NAMALWA (cell line): ENCODE measurements around the gene PRKCE.

Experiments
- DNase-seq: peaks from one replicate; pipeline ENCODE4 v3.0.0-alpha.2; 2015; ENCODE audit warnings: low spot score

The PRKCE gene

DNA sequence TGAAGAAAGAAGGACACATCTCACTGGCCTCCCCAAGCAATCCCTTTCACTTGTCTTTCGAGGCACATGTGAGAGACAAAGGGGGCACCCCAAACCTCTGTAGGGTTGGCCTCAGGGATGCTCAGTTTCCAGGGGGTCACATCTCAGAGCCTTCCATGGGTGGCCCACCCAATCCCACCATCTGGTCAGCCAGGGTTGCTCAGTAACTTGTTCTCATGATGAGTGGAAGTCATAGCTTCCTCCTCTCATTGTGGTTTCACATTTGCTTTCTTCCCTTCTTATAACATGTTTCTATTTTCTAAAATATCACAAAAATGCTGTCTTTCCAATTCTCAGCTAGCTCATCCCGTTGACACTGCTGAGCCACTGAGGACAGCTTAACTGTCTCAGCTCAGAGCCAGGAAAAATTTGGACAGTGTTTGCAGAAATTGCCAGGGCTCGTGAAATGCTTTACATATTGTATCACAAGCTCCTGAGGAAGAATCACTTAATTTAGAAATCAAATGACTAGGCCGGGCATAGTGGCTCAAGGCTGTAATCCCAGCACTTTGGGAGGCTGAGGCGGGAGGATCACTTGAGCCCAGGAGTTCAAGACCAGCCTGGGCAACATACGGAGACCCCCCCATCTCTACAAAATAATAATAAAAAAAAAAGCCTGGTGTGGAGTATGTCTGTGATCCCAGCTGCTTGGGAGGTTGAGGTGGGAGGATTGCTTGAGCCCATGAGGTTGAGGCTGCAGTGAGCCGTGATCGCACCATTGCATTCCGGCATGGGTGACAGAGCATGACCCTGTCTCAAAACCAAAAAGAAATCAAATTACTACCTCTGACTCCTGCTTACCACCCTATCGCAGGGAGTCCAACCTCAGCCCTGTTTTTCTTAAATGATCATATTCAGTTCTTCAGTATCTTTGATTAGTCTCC, 129.3 kb downstream of the PRKCE start:
- no peak for DNase-seq

DNA sequence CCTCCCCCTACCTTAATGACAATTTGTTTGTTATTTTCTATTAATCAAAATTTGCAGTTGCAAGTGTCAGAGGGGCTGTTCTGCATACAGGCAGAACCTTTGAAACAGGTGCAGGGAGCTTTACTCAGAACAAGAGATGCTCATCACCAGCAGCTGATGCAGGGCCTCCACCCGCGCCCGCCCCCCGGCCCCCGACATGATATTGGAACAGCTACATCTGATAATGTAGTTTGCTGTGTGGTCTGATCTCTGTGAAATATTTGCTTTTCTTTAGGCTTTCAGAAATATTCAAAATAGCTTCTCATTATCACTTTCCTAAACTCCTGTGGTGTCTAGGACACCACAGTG, 130.0 kb downstream of the PRKCE start:
- no peak for DNase-seq

DNA sequence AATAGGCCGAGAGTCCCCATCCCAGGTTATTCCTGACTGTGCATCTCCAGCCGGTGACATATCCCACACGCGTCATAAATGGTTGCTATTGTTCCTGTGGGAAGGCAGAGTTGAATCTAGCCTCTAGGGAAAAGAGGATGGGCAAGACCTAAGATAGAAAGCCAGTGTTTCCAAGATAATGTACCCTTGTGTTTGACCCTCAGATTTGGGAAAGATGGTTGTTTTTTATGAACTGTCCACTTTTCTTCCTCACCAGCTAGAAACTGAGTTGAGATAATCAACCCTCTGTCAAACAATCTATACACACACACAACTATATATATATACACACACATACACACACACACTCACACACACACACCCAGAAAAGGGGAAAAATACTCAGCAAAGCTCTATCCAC, 131.0 kb downstream of the PRKCE start:
- no peak for DNase-seq

DNA sequence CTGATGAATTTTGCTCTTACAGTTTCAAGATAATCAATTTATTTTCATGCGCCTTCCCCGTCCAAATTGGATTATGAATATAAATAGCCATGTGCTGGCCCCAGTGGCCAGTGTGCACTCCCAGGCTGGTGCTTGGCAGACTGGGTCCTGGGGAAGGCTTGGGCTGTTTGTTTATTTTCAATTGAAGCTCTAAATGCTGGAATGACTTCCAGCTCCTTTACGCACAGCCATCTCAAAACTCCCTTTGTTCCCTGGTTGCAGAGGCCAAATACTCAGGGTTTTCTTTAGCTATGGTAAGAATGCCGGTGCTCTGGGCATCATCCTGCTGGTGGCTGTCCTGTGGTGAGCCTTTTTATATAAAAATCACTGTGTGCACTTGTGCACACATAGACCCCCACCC, 131.5 kb downstream of the PRKCE start:
- DNase-seq: no peak

DNA sequence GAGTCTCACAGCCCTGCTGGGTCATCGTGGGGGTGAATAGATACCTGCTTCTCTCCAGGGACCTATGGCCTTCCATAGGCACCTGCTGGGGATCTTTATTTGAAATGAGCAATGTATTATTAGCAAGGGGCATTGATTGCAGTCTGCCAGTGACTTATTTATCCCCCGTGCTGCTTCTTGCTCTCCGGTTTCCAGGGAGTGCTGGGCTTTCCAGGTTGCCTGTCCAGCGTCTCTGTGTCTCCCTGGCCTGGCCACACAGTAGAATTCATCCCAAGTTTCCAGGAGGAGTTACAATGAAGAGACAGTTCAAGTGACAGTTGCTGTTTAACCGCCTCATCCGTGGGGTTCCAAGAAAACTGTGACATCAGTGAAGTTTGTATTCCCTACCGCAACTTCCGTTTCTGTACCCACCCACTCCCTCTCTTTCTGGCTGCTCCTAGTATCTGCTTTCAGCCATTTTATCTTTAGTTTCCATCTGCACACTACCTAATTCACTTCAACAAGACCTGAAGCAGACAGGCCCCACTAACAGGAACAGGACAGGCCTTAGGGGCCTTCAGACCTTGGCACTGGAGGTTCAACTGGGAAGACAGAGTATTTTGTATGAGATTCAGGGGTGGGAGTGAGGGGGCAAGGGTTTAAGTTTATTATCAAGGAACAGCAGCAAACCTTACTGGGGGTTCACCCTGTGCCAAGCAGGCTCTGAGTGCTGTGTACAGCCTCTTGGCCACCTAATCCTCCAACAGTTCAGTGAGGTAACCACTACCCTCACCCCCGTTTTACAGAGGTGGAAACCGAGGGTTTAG, 134.8 kb downstream of the PRKCE start:
- DNase-seq: no peak

DNA sequence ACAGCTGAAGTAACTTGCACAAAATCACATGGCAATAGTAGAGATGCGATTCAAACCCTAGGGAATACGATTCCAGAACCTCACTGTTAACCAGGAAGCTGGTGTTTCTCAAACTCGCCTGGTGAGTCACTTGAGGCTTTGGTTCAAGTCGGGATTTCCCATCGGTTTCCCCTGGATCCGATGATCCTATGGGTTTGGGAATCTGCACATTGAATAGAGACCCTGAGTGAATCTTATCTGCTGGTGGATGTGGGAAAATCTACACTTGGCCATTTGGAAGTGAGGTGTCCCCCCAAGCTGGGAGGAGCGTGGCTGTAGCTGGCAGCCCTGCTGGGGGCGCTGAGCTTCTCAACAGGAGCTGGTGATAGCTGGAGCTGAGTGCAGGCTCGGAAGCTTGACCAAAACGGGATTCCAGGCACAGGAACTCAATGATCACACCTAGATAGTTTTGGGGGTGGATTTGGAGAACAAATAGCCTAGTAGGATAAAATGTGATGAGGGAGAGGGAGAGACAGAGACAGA, 135.4 kb downstream of the PRKCE start:
- no peak for DNase-seq

DNA sequence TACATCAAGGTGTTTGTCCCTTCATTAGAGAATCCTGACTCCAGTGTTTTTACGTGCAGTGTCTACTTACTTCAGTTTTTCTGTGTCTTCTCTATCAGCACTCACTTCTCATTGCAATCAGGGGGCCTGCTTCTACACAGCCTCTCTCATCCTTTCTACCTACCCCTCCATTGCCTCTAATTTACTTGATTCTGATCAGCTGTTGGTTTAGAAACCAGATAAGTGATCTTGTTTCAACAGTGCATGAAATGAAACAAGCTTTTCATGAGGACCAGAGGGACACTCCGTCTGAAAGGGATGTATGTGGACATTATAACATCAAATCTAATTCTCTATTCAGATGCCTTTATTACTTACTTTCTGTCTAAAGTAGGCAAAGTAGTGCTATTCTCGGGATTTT, 136.9 kb downstream of the PRKCE start:
- DNase-seq: no peak

DNA sequence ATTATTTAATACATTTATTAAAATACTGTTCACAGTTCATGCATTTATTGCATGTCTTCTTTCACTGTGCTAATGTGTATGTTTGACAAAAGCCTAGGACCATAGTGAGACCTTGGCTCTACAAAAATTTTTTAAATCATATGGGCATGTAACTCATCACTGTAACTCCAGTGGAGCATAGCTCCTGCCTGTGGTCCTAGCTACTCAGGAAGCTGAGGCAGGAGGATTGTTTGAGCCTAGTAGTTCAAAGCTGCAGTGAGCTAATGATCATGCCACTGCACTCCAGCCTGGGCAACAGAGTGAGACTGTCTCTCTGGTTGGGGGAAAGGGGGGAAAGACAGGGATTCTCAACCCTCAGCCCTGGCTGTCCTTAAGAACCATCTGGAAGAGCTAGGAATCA, 137.8 kb downstream of the PRKCE start:
- DNase-seq: peak; percentile 24

DNA sequence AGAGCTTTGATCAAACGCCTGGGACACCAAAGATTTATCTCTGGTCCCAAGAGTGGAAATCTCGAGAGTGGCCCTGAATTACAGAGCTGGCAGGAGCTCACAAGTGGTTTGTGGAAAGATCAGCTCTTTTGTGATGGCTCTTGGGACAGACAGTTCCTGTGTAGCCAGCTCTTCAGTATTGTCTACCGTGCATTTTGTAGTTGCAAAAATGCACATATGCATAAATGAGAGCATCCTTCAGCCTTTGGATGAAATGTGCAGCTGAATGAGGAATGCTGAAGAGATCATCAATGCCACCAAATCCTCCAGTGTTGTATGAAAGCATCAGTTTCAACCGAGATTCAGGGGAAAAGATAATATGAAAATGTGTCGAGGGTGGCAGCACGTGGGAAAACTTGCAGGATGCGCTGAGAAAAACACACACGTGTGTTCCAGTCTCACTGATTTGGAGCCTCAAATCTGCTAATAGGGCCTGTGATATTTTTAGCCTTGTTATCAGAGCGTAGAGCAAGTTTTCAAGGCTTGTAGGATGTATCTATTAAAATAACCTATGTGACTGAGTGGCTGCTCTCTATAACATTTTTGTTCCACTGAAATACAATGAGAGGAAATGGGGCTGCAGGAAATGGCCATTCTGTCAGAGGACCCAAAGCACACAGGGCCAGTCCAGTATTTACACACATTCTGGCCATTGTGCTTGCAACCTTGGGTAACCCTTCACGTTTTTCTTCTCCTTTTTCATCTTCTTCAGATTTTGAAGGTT, 138.7 kb downstream of the PRKCE start:
- DNase-seq: no peak

DNA sequence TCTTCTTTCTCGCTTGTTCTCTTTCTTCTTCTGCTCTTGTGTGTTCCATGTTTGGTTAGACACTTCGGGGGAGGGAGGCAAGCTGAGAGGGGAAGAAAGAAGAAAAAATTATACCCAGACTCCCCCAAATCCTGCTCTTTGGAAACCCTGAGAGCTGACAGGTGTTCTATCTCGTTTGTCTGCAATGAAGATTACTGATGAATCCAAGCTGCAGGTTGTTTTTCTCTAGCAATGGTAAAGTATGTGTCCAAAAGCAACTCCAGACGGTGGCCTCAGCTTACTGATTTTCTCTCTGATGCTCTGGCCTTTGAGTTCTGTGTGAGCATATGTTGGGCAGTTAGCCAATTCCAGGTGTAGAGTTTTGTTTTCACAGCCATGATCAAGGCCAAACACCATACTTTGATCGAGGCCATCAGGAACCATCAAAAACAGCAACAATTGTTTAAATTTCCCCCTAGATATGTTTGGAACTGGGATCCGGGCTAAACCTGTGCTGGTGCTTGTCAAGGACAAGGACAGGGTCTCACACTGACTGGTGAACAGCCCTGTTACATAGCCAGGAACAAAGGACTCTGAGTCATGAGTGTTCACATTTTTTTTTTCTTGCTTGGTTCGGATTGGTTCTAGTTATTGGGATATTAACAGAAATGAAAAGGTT, 142.0 kb downstream of the PRKCE start:
- no peak for DNase-seq

DNA sequence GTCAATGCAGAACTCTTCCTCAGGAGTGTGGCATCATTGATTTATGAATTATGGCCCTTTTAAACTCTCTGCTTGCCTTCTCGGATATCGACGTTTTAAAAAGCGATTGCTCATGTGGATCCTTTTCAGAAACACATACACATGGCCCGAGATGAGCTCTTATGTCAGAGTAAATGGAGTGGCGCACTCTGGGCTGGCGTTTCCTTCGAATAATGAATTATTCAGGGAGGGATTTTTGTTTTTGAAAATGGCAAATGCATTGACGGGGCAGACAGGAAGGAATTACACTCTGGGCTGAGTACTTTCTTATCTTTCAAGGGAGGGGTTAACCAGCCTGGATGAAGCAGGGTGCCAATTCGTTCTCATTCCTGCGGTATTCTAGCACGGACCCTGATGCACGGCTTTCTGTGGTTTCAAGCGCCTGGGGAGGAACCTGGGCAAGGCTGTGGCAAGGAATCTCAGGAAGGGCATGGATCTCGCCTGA, 142.7 kb downstream of the PRKCE start:
- DNase-seq: no peak

DNA sequence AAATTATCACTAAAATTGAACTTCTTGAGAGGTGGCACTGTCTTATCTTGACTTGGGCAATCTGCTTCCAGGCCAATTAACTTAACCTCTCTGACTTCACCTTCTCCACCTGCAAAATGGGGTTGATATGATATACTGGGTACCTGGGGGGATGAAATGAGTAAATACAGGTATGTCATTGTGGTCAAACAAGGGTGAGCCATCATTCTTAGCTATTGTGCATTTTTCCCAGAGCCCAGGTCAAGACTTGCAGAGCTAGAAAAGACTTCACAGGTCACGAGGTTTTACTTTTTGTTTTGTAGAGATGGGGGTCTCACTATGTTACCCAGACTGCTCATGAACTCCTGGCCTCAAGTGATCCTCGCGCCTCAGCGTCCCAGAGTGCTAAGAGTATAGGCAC, 145.0 kb downstream of the PRKCE start:
- DNase-seq: no peak

DNA sequence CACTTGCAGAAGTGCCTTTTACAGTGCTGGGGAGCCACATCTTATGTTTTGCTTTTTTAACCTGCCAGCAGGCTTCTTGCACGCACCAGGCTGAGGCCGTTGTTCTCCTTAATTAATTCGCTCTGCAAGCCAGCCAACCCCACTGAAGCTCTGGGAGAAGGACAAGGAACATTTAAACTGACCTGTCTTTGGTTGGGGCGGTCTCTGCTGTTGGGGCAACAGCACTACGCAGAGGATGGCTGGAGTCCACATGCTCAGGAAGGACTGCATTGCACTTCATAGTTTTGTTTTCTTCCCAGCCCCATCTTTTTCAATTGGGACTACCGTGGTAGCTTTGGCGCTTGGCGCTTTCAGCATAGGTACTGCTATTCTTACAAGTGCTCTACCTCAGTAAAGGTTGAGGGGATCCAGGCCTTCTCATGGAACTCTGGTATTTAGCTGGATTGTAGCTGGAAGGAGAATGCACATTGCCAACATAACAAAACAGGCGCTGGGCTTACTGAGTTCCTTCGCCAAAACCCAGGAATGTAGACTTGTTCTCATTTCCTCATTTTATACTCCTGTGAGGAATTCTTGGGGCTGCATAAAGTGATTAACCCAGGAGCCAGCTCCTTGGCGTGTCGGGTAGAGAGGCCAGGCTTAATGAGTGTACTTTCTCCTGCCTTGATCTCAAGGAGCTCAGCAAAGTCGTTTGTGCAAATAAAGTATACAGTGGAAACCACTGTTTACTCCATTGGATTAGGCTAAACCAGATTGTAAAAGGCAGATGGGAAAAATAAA, 146.2 kb downstream of the PRKCE start:
- no peak for DNase-seq

DNA sequence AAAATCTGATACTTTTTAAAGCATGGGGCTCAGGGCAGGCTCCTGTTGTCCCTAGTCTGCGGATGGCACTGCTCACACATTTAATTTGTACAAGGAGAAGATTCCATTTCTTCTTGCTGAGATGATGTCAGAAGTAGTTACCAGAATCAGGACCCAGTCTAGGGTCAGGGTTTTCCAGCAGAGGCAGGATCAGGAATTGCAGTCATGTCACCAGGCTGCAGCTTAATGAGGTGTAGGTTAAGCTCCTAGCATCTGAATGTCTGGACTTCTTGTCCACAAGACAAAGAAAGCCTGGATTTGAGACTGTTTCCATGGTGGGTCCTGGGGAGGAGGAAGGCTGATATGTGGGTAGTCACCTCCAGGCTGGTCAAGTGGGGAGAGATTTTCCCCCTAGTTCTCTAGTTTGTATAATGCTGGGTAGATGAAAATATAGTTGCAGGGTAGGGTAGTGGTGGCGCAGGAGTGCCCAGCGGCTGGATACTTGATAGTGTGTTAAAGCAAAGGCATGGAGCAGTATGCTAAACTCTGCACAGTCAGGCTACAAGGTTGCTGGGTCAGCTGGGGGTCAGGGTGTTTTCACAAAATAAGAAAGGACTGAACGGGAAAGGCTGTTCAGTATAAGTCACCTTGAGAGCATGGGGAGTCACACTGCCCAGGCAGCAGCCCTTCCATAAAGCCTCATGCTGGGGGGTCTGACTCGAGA, 148.4 kb downstream of the PRKCE start:
- no peak for DNase-seq

DNA sequence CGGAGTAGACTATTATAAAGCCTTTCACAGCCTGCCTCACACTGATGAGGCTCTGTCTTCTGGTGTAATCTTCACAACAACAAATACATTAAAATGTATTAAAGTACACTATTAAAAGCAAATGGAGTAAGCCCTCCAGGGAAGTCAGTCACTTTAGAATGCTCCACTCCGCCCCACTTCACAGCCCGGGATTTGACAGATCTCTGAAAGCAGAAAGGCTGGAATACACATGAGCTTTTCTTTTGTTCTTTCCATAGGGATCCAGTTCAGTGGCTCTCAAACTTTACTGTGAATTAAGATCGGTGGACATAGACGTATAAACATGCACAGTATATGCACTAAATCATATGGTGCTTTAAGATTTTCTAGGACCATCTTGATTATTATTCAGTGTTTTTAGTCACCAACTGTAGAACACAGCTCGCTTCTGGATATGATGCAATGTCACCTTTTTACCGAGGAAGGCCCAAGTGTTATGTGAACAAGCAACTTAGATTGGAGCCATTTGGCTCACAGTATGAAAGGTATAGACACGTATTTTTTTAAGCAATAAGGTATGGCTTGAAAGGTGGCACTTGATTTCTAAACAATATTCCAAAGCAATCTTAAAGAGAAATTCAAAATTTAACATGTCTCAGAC, 151.1 kb downstream of the PRKCE start:
- no peak for DNase-seq

DNA sequence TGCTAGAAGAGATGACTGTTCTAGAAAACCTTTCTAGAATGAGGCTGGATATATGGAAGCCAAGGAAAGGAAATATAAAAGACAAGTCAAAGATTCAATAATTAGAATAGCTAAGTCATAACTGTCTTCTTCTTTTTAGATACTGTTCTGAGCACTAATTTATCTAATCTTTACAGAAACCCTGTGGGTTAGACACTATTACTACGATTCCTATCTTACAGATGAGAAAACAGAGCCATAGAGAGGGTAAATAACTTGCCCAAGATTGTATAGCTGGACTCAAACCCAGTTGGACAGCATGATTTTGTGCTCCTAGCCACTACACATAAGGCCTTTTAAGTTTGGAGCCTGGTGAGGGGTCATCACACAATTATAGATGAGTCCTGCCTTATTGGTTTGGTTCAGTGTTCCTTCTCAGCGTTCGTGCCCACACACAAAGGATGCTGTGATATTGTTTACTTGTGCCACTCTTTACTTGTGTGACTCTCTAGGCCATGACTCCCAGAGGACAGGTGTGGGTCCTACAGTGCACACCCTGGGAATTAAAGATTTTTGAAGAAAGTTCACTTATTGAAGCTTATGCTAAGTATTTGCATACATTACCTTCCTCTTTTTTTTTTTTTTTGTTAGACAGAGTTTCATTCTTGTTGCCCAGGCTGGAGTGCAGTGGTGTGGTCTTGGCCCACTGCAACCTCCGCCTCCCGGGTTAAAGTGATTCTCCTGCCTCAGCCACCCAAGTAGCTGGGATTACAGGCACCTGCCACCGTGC, 153.7 kb downstream of the PRKCE start:
- DNase-seq: no peak

DNA sequence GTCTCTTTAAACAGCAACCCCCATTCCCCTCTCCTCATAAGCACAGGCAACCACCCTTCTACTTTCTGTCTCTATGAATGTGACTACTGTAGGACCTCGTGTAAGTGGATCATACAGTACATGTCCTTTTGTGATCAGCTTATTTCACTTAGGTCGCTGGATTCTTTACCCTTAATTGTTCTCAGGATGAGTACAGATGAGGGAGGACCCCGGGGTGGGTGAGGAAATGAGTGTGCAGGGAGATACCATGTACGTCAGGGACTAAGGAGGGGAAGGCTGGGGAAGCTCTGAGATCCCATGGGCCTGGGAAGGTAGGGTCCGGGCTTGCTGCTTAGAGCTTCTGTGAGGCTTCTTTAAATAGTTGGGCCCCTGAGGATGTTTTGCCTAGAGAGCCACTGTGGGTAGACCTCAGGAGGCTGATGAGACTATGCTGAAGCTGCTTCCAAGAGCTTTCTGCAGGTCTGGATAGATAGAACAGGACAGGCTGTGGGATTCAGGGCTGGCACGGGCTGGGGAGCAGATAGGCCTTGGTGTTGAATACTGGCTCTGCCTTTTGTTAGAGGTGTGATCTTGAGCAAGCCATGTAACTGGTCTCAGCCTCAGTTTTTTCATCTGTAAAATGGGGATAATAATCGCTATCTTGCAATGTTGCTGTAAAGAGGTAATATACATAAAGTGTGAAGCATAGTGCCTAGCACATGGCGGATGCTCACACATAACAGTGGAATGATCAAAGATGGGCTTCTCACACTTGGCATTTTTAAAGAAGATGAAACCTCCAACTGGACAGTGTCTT, 155.3 kb downstream of the PRKCE start:
- no peak for DNase-seq

DNA sequence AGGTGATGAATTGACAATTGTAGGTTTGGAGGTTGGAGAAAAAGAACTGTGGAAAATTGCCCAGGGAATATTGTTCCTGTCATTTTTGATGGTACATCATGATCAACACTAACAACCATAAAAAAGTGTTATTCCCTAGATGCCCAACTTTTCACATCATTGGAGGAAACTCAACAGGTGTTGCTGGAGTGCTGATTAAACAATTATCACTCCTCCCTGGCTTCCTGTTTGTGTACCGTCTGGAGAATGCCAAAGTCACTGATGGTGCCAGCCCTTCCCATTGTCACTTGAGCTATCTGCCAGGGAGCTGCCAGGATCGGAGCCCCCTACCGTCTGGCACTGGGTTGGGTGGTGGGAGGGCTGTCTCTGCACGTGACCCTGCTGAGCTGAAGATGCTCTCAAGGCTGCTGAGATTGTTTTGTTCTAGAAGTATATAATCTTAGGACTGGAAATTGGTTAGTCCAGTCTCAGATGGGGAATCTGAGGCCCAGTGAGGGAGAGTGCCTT, 156.9 kb downstream of the PRKCE start:
- no peak for DNase-seq
